Stimulated activated CD4-positive, alpha-beta T cell treated with anti-CD3 and anti-CD28 coated beads, Interleukin-2, amount 100 ng/mL, for 24 hours (primary cell): Measurements from ENCODE around the gene KDM5A.
"Not testable (repeated sequence)": the region's sequence is repeated elsewhere in the genome, so short reads cannot be mapped to it uniquely, and the experiment has no call there.

Experiments used
- DNase-seq, 2 donors: peaks; one replicate each; pipeline ENCODE4 v3.0.0-alpha.2; 2020

Gene KDM5A

GRCh38 chr12:332581-333205 lies 56.4 kb downstream of the KDM5A start:
- DNase-seq: no peak

GRCh38 chr12:331287-331686 lies 57.8 kb downstream of the KDM5A start:
- DNase-seq: no peak

GRCh38 chr12:325906-326305 lies 63.2 kb downstream of the KDM5A start:
- DNase-seq: no peak

- DNase-seq: no peak
Observed at GRCh38 chr12:323507-323906, 65.6 kb downstream of the KDM5A start.

- DNase-seq: no peak
Observed at GRCh38 chr12:321606-322326, 67.4 kb downstream of the KDM5A start.

GRCh38 chr12:318759-319515 lies 70.2 kb downstream of the KDM5A start:
- no peak for DNase-seq

- no peak for DNase-seq
Observed at GRCh38 chr12:308511-308910, 80.6 kb downstream of the KDM5A start.

GRCh38 chr12:307406-307805 lies 81.7 kb downstream of the KDM5A start:
- no peak for DNase-seq

- DNase-seq: no peak
Observed at GRCh38 chr12:304805-305204, 84.3 kb downstream of the KDM5A start.

- not testable (repeated sequence) for DNase-seq
Observed at GRCh38 chr12:302766-303165, 86.4 kb downstream of the KDM5A start.

- DNase-seq: not testable (repeated sequence)
Observed at GRCh38 chr12:300166-300565, 89.0 kb downstream of the KDM5A start.

GRCh38 chr12:299511-299910 lies 89.6 kb downstream of the KDM5A start:
- DNase-seq: not testable (repeated sequence)

- DNase-seq: not testable (repeated sequence)
Observed at GRCh38 chr12:298059-298458, 91.1 kb downstream of the KDM5A start.

- DNase-seq: no peak
Observed at GRCh38 chr12:295132-295531, 94.0 kb downstream of the KDM5A start.

- no peak for DNase-seq
Observed at GRCh38 chr12:293199-293598, 95.9 kb downstream of the KDM5A start.

GRCh38 chr12:292186-292585 lies 96.9 kb downstream of the KDM5A start:
- no peak for DNase-seq

- DNase-seq: no peak
Observed at GRCh38 chr12:291153-291723, 97.9 kb downstream of the KDM5A start.

GRCh38 chr12:288687-289086 lies 100.4 kb downstream of the KDM5A start:
- DNase-seq: no peak

GRCh38 chr12:286531-287300 lies 102.4 kb downstream of the KDM5A start:
- DNase-seq: no peak

GRCh38 chr12:278046-278445 lies 111.1 kb downstream of the KDM5A start:
- DNase-seq: no peak

- DNase-seq: no peak
Observed at GRCh38 chr12:275812-276211, 113.3 kb downstream of the KDM5A start.

- no peak for DNase-seq
Observed at GRCh38 chr12:273382-273781, 115.7 kb downstream of the KDM5A start.

GRCh38 chr12:272942-273341 lies 116.2 kb downstream of the KDM5A start:
- no peak for DNase-seq
